Measurements from ENCODE around the gene NANOS2. TPM values are rescaled to one million over a fixed set of nuclear protein-coding genes. Genes with fewer than 3 reads are reported as not detected.
A peak's percentile ranks its signal among the peaks of the same experiment; 100 is the strongest.

NANOS2 gene
- total RNA-seq, 1 experiment from 2014 or later = not detected

DNA sequence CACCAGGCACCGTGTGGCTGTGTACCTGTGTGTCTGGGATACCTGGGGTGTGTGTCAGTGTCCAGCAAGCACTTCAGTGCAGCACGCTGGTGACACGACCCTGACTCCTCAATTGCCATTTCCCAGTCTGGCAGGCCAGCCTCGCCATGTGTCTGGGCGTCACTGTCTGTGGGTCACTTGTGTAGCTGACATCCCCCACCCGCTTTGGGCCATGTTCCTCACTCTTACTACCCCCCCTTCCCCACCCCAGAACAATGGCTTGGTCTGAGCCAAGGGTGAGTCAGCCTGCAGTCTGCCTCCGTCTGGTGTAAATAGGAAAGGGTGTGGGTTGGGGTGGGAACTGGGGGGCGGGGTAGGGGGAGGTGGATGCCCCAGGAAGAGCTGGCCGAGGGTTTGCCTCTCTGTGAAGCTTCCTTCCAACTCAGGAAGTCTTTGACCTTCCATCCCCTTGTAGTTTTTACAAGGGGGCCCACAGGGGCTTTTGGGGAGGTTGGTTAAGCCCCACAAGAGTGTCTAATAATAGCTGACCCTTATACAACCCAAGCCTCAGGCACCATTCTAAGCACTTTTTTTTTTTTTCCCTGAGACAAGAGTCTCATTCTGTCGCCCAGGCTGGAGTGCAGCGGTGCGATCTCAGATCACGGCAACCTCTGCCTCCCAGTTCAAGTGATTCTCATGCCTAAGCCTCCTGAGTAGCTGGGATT, 41.5 kb upstream of the NANOS2 start:
- CTCF ChIA-PET = interaction anchor here (0.6 to 0.8 kb wide), 2 partner anchors 12 to 39 kb away, joined by 5 read pairs; partner anchors contain the start of gene CCDC61
- H3K36me3 ChIP-seq (ENCODE audit: low read depth) = no peaks in the 10 kb centered on the region
- peak; percentile 66 to 80 for DNase-seq
- H3K79me2 ChIP-seq (ENCODE audit: low read depth) = no peaks in the 10 kb centered on the region
- TF ChIP-seq EZH2 (IDR thresholded peaks at IDR 0.05; ENCODE audit: low read depth) (no peak), CTCF (conservative IDR thresholded peaks at IDR 0.05) (no peak)
- peak overlapping the region; percentile 59; the same call in 1 of the 2 replicates for H3K27ac ChIP-seq
- H2AFZ ChIP-seq = peak overlapping the region; percentile 45
- H3K9me2 ChIP-seq (ENCODE audit: insufficient read depth) = no peaks in the 10 kb centered on the region
- peaks cover 23% of the 10 kb centered on the region for H3K4me1 ChIP-seq (replicated peaks; ENCODE audit: insufficient read depth)
- H4K20me1 ChIP-seq (ENCODE audit: insufficient read depth) = no peaks in the 10 kb centered on the region
- POLR2A ChIA-PET (ENCODE audit: unreplicated experiment) = interaction anchor here (0.7 to 1.1 kb wide), 2 partner anchors 53 to 174 kb away, joined by 7 to 12 read pairs; partner anchors contain the start of gene MYPOP
- intact Hi-C loops (cut with micrococcal nuclease; ENCODE audit: unreplicated experiment) = no loop called here
- H3K4me3 ChIP-seq = peak overlapping the region; percentile 30; the same call in 1 of the 2 replicates
- peaks cover 27% of the 10 kb centered on the region; the same call in 1 of the 2 replicates for H3F3A ChIP-seq (ENCODE audit: insufficient read depth, low read depth)
- no TSS peak for BruUV-seq (replicated peaks)
- H3K27me3 ChIP-seq (ENCODE audit: insufficient read depth, low read depth) = peaks cover 20% of the 10 kb centered on the region
- H3K4me2 ChIP-seq = peak overlapping the region; percentile 74
- no peaks in the 10 kb centered on the region for H3K9me3 ChIP-seq (ENCODE audit: insufficient read depth, low read depth)

GRCh38 chr19:45954156-45954555, 39.6 kb upstream of the NANOS2 start:
- H3K79me2 ChIP-seq (ENCODE audit: low read depth) = no peaks in the 10 kb centered on the region
- H3K36me3 ChIP-seq (ENCODE audit: low read depth) = no peaks in the 10 kb centered on the region
- no peaks in the 10 kb centered on the region for H4K20me1 ChIP-seq (ENCODE audit: insufficient read depth)
- no peak for DNase-seq
- CTCF ChIA-PET = interaction anchor here (0.6 to 0.7 kb wide), 2 partner anchors 42 to 656 kb away, joined by 3 to 5 read pairs; no protein-coding TSS in a partner anchor
- H3K9me2 ChIP-seq (ENCODE audit: insufficient read depth) = no peaks in the 10 kb centered on the region
- TF ChIP-seq CTCF (conservative IDR thresholded peaks at IDR 0.05) (no peak), EZH2 (IDR thresholded peaks at IDR 0.05; ENCODE audit: low read depth) (no peak)
- H3K27ac ChIP-seq = no peak overlapping the region
- peaks cover 23% of the 10 kb centered on the region for H3K4me1 ChIP-seq (replicated peaks; ENCODE audit: insufficient read depth)
- no peaks in the 10 kb centered on the region for H3K9me3 ChIP-seq (ENCODE audit: insufficient read depth, low read depth)
- peaks cover 23% of the 10 kb centered on the region for H3K27me3 ChIP-seq (ENCODE audit: insufficient read depth, low read depth)
- POLR2A ChIA-PET (ENCODE audit: unreplicated experiment) = no interaction called here
- H3K4me2 ChIP-seq = no peak overlapping the region
- no peak overlapping the region for H3K4me3 ChIP-seq
- H3F3A ChIP-seq (ENCODE audit: insufficient read depth, low read depth) = peaks cover 27% of the 10 kb centered on the region; the same call in 1 of the 2 replicates
- intact Hi-C loops (cut with micrococcal nuclease; ENCODE audit: unreplicated experiment) = no loop called here
- no peak overlapping the region for H2AFZ ChIP-seq
- BruUV-seq (replicated peaks) = no TSS peak

GRCh38 chr19:45953676-45954075, 39.1 kb upstream of the NANOS2 start:
- DNase-seq = no peak

More at GRCh38 chr19:45953676-45954075, 39.1 kb upstream of the NANOS2 start:
- peaks cover 27% of the 10 kb centered on the region; the same call in 1 of the 2 replicates for H3F3A ChIP-seq (ENCODE audit: insufficient read depth, low read depth)
- no peak overlapping the region for H2AFZ ChIP-seq
- intact Hi-C loops (cut with micrococcal nuclease; ENCODE audit: unreplicated experiment) = no loop called here
- H3K79me2 ChIP-seq (ENCODE audit: low read depth) = no peaks in the 10 kb centered on the region
- peaks cover 23% of the 10 kb centered on the region for H3K27me3 ChIP-seq (ENCODE audit: insufficient read depth, low read depth)
- no peaks in the 10 kb centered on the region for H3K9me3 ChIP-seq (ENCODE audit: insufficient read depth, low read depth)
- CTCF ChIA-PET = interaction anchor here (0.6 to 0.7 kb wide), 2 partner anchors 42 to 655 kb away, joined by 3 to 5 read pairs; no protein-coding TSS in a partner anchor
- no TSS peak for BruUV-seq (replicated peaks)
- H3K9me2 ChIP-seq (ENCODE audit: insufficient read depth) = no peaks in the 10 kb centered on the region
- no peaks in the 10 kb centered on the region for H3K36me3 ChIP-seq (ENCODE audit: low read depth)
- H3K4me3 ChIP-seq = no peak overlapping the region
- H3K4me2 ChIP-seq = no peak overlapping the region
- no peak overlapping the region for H3K27ac ChIP-seq
- TF ChIP-seq EZH2 (IDR thresholded peaks at IDR 0.05; ENCODE audit: low read depth) (no peak), CTCF (conservative IDR thresholded peaks at IDR 0.05) (no peak)
- POLR2A ChIA-PET (ENCODE audit: unreplicated experiment) = no interaction called here
- H3K4me1 ChIP-seq (replicated peaks; ENCODE audit: insufficient read depth) = peaks cover 23% of the 10 kb centered on the region
- no peaks in the 10 kb centered on the region for H4K20me1 ChIP-seq (ENCODE audit: insufficient read depth)

All from PC-9 (cell line).